WTC11 (cell line): Measurements from ENCODE around the gene KIF5A.
"Not testable (repeated sequence)": the region's sequence is repeated elsewhere in the genome, so short reads cannot be mapped to it uniquely, and the experiment has no call there.

Experiments used
- AFF4 ChIP-seq: sonication (generic); formaldehyde crosslinking; IDR thresholded peaks from 2 replicates; pipeline ENCODE4 v1.8.1; 2023; ENCODE audit warnings: mild to moderate bottlenecking, missing genetic modification reagents, borderline replicate concordance
- ATF6 ChIP-seq: sonication (generic); formaldehyde crosslinking; IDR thresholded peaks from 2 replicates; pipeline ENCODE4 v1.8.1; 2023; ENCODE audit warnings: mild to moderate bottlenecking, missing genetic modification reagents
- CREB1 ChIP-seq: sonication (generic); formaldehyde crosslinking; IDR thresholded peaks from 2 replicates; pipeline ENCODE4 v1.8.0; 2023; ENCODE audit warnings: mild to moderate bottlenecking, missing genetic modification reagents
- CREM ChIP-seq: sonication (generic); formaldehyde crosslinking; IDR thresholded peaks from 2 replicates; pipeline ENCODE4 v1.8.1; 2022; ENCODE audit warnings: mild to moderate bottlenecking, missing genetic modification reagents, moderate library complexity
- CTCF ChIP-seq: fragments of 200-600 bp; IDR thresholded peaks from 2 replicates; pipeline ENCODE4 v1.8.0; 2022; ENCODE audit warnings: antibody characterized with exemption
- ELF4 ChIP-seq: sonication (generic); formaldehyde crosslinking; IDR thresholded peaks from 2 replicates; pipeline ENCODE4 v1.8.1; 2022; ENCODE audit warnings: low read depth, mild to moderate bottlenecking, moderate library complexity, missing genetic modification reagents
- FOXK1 ChIP-seq: sonication (generic); formaldehyde crosslinking; IDR thresholded peaks from 2 replicates; pipeline ENCODE4 v1.8.0; 2022; ENCODE audit warnings: mild to moderate bottlenecking, moderate library complexity, missing genetic modification reagents
- HMGXB4 ChIP-seq: sonication (generic); formaldehyde crosslinking; IDR thresholded peaks from 2 replicates; pipeline ENCODE4 v1.8.1; 2023; ENCODE audit warnings: mild to moderate bottlenecking, moderate library complexity, missing genetic modification reagents
- JUN ChIP-seq: sonication (generic); formaldehyde crosslinking; IDR thresholded peaks from 2 replicates; pipeline ENCODE4 v1.8.0; 2023; ENCODE audit warnings: mild to moderate bottlenecking, missing genetic modification reagents
- NR2C2 ChIP-seq: sonication (generic); formaldehyde crosslinking; IDR thresholded peaks from 2 replicates; pipeline ENCODE4 v1.8.0; 2022; ENCODE audit warnings: mild to moderate bottlenecking, missing genetic modification reagents
- PRDM15 ChIP-seq: sonication (generic); formaldehyde crosslinking; IDR thresholded peaks from 2 replicates; pipeline ENCODE4 v1.8.0; 2022; ENCODE audit warnings: missing genetic modification reagents
- SP1 ChIP-seq: sonication (generic); formaldehyde crosslinking; conservative IDR thresholded peaks from 2 replicates; pipeline ENCODE4 v1.8.1; 2022; ENCODE audit warnings: missing genetic modification reagents
- USF1 ChIP-seq: sonication (generic); formaldehyde crosslinking; IDR thresholded peaks from 2 replicates; pipeline ENCODE4 v1.8.0; 2022; ENCODE audit warnings: mild to moderate bottlenecking, missing genetic modification reagents
- ZNF263 ChIP-seq: sonication (generic); formaldehyde crosslinking; IDR thresholded peaks from 2 replicates; pipeline ENCODE4 v1.8.1; 2022; ENCODE audit warnings: low read depth, mild to moderate bottlenecking, moderate library complexity, missing genetic modification reagents

GRCh38 chr12:57514246-57514645 lies 35.6 kb upstream of the KIF5A start:
- TF ChIP-seq PRDM15 (CRISPR knock-in tag); ATF6 (CRISPR knock-in tag); CTCF; CREM (CRISPR knock-in tag); ZNF263 (CRISPR knock-in tag); NR2C2 (CRISPR knock-in tag); SP1 (CRISPR knock-in tag); ELF4 (CRISPR knock-in tag); FOXK1; HMGXB4 (CRISPR knock-in tag); JUN; AFF4 (CRISPR knock-in tag); USF1 (CRISPR knock-in tag); CREB1 (CRISPR knock-in tag): not testable (repeated sequence)
